GM23248 (cell line): ENCODE data around the gene DYSF. TPM values are rescaled to one million over a fixed set of nuclear protein-coding genes. Genes with fewer than 3 reads are reported as not detected.

Source experiments
- DNase-seq: peaks from one replicate; pipeline ENCODE4 v3.0.0-alpha.2; 2015
- H2AFZ ChIP-seq: fragments of 200-600 bp; sonication (generic); 2 replicates; pipeline ENCODE4 v1.6.1; 2016; ENCODE audit warnings: antibody characterized with exemption
- H3F3A ChIP-seq: fragments of 200-600 bp; sonication (generic); 2 replicates; pipeline ENCODE4 v1.6.1; 2016; ENCODE audit warnings: mild to moderate bottlenecking, antibody characterized with exemption, mixed run types; ENCODE audit not compliant: insufficient read depth
- H3K27ac ChIP-seq: fragments of 200-600 bp; sonication (generic); 2 replicates; pipeline ENCODE4 v1.5.1; 2016; ENCODE audit warnings: mild to moderate bottlenecking
- H3K27me3 ChIP-seq: fragments of 200-600 bp; sonication (generic); replicated peaks from 2 replicates; pipeline ENCODE4 v1.6.1; 2016; ENCODE audit warnings: mild to moderate bottlenecking; ENCODE audit not compliant: insufficient read depth
- H3K36me3 ChIP-seq: fragments of 200-600 bp; sonication (generic); 2 replicates; pipeline ENCODE4 v1.6.1; 2016; ENCODE audit warnings: low read depth, mild to moderate bottlenecking
- H3K4me1 ChIP-seq: fragments of 200-600 bp; sonication (generic); 2 replicates; pipeline ENCODE4 v1.6.1; 2016; ENCODE audit warnings: mild to moderate bottlenecking; ENCODE audit not compliant: insufficient read depth
- H3K4me2 ChIP-seq: fragments of 200-600 bp; sonication (generic); one replicate; pipeline ENCODE4 v1.6.1; 2016; ENCODE audit warnings: mild to moderate bottlenecking; ENCODE audit not compliant: unreplicated experiment
- H3K4me3 ChIP-seq: fragments of 200-600 bp; sonication (generic); 2 replicates; pipeline ENCODE4 v1.5.1; 2016; ENCODE audit warnings: mild to moderate bottlenecking
- H3K79me2 ChIP-seq: fragments of 200-600 bp; sonication (generic); 2 replicates; pipeline ENCODE4 v1.6.1; 2016; ENCODE audit warnings: mild to moderate bottlenecking; ENCODE audit not compliant: insufficient read depth
- H3K9ac ChIP-seq: fragments of 200-600 bp; sonication (generic); 2 replicates; pipeline ENCODE4 v1.6.1; 2016; ENCODE audit warnings: mild to moderate bottlenecking
- H3K9me2 ChIP-seq: fragments of 200-600 bp; sonication (generic); 2 replicates; pipeline ENCODE4 v1.6.1; 2016; ENCODE audit warnings: mixed run types, mild to moderate bottlenecking, moderate library complexity; ENCODE audit not compliant: insufficient read depth
- H3K9me3 ChIP-seq: fragments of 200-600 bp; sonication (generic); one replicate; pipeline ENCODE4 v1.6.1; 2017; ENCODE audit warnings: low read depth
- H4K20me1 ChIP-seq: fragments of 200-600 bp; sonication (generic); 2 replicates; pipeline ENCODE4 v1.6.0; 2016; ENCODE audit not compliant: insufficient read depth
- EZH2 ChIP-seq: fragments of 200-600 bp; sonication (generic); IDR thresholded peaks from 2 replicates; pipeline ENCODE4 v1.6.1; 2018; ENCODE audit warnings: antibody characterized with exemption, mild to moderate bottlenecking; ENCODE audit not compliant: insufficient read depth, poor library complexity, severe bottlenecking
- EZH2phosphoT487 ChIP-seq: fragments of 200-600 bp; sonication (generic); IDR thresholded peaks from 2 replicates; pipeline ENCODE4 v1.6.1; 2018; ENCODE audit warnings: antibody characterized with exemption, moderate library complexity, mild to moderate bottlenecking, low read depth; ENCODE audit not compliant: insufficient read depth
- WGBS, 2 experiments: methylation state at CpG; one replicate each; pipeline ENCODE4 v1.1.6; 2015 to 2017; ENCODE audit warnings: low lambda C conversion rate in 2 of 2, low coverage in 1 of 2; ENCODE audit errors: missing lambda C conversion rate in 2 of 2; 5-methylcytosine and 5-hydroxymethylcytosine counted together
- in situ Hi-C: fragments of 300-500 bp; cut with MboI; formaldehyde crosslinking; loops from 2 replicates; pipeline ENCODE4 v1.15.0; 2020
- polyA plus RNA-seq: library from polyadenylated mRNA; unstranded; fragments of >200 nt; fragmentation: Nextera tagmentation; extraction: Ambion mirVana; gene quantifications from 2 replicates; pipeline ENCODE4 v1.2.1, GENCODE V29; 2016
- total RNA-seq: library from RNA; depleted of rRNA; stranded (reverse); fragments of >200 nt; shearing (Covaris generic); gene quantifications from 2 replicates; pipeline ENCODE4 v1.2.3, GENCODE V29; 2014

Gene DYSF
- total and polyA plus RNA-seq, 2 experiments from 2014 or later = 0.25 to 0.54 TPM

DNA sequence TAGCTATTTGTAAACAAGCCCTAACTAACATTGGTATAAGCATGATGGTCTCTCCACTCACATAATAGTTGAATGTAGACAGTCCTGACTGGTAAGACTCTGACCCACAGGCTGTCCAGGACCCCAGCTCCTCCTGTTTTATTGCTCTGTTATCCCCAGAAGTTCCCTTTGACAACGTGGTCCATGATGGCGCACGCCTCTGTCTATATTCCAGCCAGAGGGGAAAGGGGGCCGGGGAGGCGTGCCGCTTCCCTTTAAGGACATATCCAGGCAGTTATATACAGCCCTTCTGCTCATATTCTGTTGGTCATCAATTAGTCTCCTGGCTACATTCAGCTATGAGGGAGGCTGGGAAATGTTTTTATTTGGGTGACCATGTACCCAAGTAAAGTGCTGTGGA is 6.7 kb downstream of the DYSF start:
- peaks cover 15% of the 10 kb centered on the region for H3K27me3 ChIP-seq
- H3F3A ChIP-seq = no peaks in the 10 kb centered on the region
- TF ChIP-seq EZH2phosphoT487 = no peak
- no peak for TF ChIP-seq EZH2
- WGBS, 2 experiments = 70 to 82% methylated on average over 6 of the region's 6 CpGs
- no peak overlapping the region for H3K4me3 ChIP-seq
- H3K27ac ChIP-seq = no peak overlapping the region
- in situ Hi-C loops = no loop called here
- H3K79me2 ChIP-seq = no peaks in the 10 kb centered on the region
- no peaks in the 10 kb centered on the region for H4K20me1 ChIP-seq
- DNase-seq = no peak
- no peak overlapping the region for H2AFZ ChIP-seq
- H3K4me1 ChIP-seq = no peaks in the 10 kb centered on the region
- H3K9ac ChIP-seq = no peak overlapping the region
- H3K4me2 ChIP-seq = no peak overlapping the region
- H3K9me3 ChIP-seq = no peaks in the 10 kb centered on the region
- H3K9me2 ChIP-seq = no peaks in the 10 kb centered on the region
- H3K36me3 ChIP-seq = no peaks in the 10 kb centered on the region

GRCh38 chr2:71460595-71461303 is 7.4 kb downstream of the DYSF start:
- Histone ChIP-seq H3K36me3 (no peaks in the 10 kb centered on the region), H4K20me1 (no peaks in the 10 kb centered on the region), H3K9ac (no peak overlapping the region), H3K27ac (no peak overlapping the region), H3K4me2 (no peak overlapping the region), H3K9me2 (no peaks in the 10 kb centered on the region), H3K27me3 (peaks cover 22% of the 10 kb centered on the region), H2AFZ (no peak overlapping the region), H3K4me3 (no peak overlapping the region), H3F3A (no peaks in the 10 kb centered on the region), H3K79me2 (no peaks in the 10 kb centered on the region), H3K9me3 (no peaks in the 10 kb centered on the region), H3K4me1 (no peaks in the 10 kb centered on the region)
- TF ChIP-seq EZH2phosphoT487 = no peak
- TF ChIP-seq EZH2 = no peak
- WGBS, 2 experiments = 52 to 59% methylated on average over 9 of the region's 9 CpGs
- in situ Hi-C loops = no loop called here
- peak; percentile 59 for DNase-seq

DNA sequence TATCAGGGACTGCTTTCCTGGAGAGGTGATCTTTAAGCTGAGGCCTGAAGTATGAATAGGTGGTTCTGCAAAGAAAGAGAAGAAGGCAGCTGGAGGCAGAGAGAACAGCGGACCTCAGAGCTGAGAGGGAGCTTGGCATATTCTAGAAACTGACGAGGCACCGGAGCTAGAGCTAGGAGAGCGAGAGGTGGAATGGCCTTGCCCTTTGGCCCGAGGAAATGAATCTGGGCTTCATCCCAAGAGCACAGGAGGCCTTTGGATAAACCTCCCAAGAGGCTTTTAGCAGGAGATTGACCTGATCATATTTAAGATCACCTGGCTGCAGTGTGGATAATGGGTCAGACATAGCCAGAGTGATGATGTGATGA is 7.9 kb downstream of the DYSF start:
- DNase-seq = no peak
- Histone ChIP-seq H3K27ac (no peak overlapping the region), H3K79me2 (no peaks in the 10 kb centered on the region), H3K27me3 (peaks cover 27% of the 10 kb centered on the region), H3K9ac (no peak overlapping the region), H3K9me3 (no peaks in the 10 kb centered on the region), H3K36me3 (no peaks in the 10 kb centered on the region), H3K4me1 (no peaks in the 10 kb centered on the region), H3K9me2 (no peaks in the 10 kb centered on the region), H3F3A (no peaks in the 10 kb centered on the region), H3K4me3 (no peak overlapping the region), H3K4me2 (no peak overlapping the region), H4K20me1 (no peaks in the 10 kb centered on the region), H2AFZ (no peak overlapping the region)
- no peak for TF ChIP-seq EZH2
- TF ChIP-seq EZH2phosphoT487 = no peak
- in situ Hi-C loops = no loop called here
- WGBS, 2 experiments = 52 to 57% methylated on average over 5 of the region's 5 CpGs

DNA sequence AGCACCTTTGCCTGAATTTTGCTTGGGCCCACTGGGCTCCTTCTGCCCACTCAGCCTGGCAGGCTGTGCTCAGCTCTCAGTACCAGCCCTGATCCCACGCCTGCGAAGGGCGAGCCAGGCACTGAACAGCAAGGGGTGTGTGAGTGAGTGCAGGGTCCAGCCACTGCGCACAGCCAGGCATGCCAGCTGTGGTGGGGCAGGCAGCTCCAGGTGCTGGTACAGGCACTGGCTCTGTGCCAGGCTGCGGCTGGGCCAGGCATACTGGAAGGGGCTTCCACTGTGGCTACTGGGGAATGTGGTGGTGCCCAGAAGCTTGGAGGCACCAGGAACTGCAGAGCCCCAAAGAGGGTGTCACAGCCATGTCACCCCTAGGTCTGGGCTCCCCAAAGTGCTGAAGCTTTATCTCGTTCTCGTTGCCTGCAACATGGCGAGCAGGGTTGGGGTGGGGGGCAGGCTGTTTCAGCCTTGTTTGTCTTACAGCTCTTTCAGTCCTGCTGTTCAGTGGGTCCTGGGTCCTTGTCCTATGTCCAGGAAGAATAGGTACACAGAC is 8.8 kb downstream of the DYSF start:
- Histone ChIP-seq H3K9me2 (no peaks in the 10 kb centered on the region), H3K4me1 (no peaks in the 10 kb centered on the region), H3K27me3 (peaks cover 35% of the 10 kb centered on the region), H3K36me3 (no peaks in the 10 kb centered on the region), H3K27ac (no peak overlapping the region), H3F3A (no peaks in the 10 kb centered on the region), H3K4me2 (no peak overlapping the region), H4K20me1 (no peaks in the 10 kb centered on the region), H3K79me2 (no peaks in the 10 kb centered on the region), H3K9me3 (no peaks in the 10 kb centered on the region), H3K4me3 (no peak overlapping the region), H3K9ac (no peak overlapping the region), H2AFZ (no peak overlapping the region)
- no peak for DNase-seq
- WGBS, 2 experiments = 86 to 89% methylated on average over 7 of the region's 8 CpGs
- in situ Hi-C loops = no loop called here
- TF ChIP-seq EZH2phosphoT487 = no peak
